SK-N-MC (cell line): ENCODE results near the gene PYCARD.

Experiments
- EZH2 ChIP-seq: fragments of 200-600 bp; sonication (generic); IDR thresholded peaks from one replicate; pipeline ENCODE4 v1.6.1; 2017; ENCODE audit warnings: antibody characterized with exemption
- FOXP2 ChIP-seq: optimal IDR thresholded peaks from 2 replicates; pipeline ENCODE3; 2011; ENCODE audit warnings: mild to moderate bottlenecking, moderate library complexity; ENCODE audit not compliant: insufficient read depth; ENCODE audit errors: extremely low read length, control extremely low read depth
- POLR2AphosphoS5 ChIP-seq: IDR thresholded peaks from 2 replicates; pipeline ENCODE4 v1.6.1; 2012; ENCODE audit warnings: mild to moderate bottlenecking, low read depth, low read length, borderline replicate concordance

- no peak for TF ChIP-seq EZH2
- peak; percentile 14; the same call in 1 of the 2 replicates for TF ChIP-seq POLR2AphosphoS5
- TF ChIP-seq FOXP2: no peak
Observed at GRCh38 chr16:31199430-31200041, 3.0 kb downstream of the PYCARD start.
